Upper lobe of left lung (tissue), 4 donors: ENCODE measurements around the gene SMLR1.

Experiments
- POLR2AphosphoS5 ChIP-seq, 2 donors: sonication (generic); formaldehyde crosslinking; IDR thresholded peaks; one replicate each; pipeline ENCODE4 v1.5.1; 2017; ENCODE audit warnings: antibody characterized with exemption in 2 of 2
- TF ChIP-seq, protein P1 (sequence below), 6 experiments: fragments of 450-650 bp in 4 of 6; fragments of 200-600 bp in 2 of 6; sonication (generic) in 2 of 6; IDR thresholded peaks; one replicate each; pipeline ENCODE4 v1.5.1; 2016 to 2019; ENCODE audit warnings: antibody characterized with exemption in 6 of 6

DNA sequence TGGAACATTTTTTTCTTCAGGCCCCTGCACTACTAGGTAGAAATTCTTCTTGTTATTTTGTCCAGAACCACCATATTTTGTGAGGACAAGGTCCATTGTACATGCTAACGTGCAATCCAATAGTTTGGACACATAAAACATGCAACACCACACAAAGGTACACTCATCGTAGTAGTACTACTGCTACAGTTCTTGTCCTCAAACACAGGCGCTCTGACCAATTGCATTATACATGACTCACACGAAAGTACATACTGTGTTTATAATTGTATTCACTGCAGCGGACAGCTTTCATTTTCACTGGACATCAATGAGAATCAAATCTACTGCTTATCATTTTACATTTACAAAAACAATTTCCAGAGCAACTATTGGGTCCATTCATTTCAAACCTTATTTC lies 15.3 kb upstream of the SMLR1 start:
- TF ChIP-seq, protein P1, sequence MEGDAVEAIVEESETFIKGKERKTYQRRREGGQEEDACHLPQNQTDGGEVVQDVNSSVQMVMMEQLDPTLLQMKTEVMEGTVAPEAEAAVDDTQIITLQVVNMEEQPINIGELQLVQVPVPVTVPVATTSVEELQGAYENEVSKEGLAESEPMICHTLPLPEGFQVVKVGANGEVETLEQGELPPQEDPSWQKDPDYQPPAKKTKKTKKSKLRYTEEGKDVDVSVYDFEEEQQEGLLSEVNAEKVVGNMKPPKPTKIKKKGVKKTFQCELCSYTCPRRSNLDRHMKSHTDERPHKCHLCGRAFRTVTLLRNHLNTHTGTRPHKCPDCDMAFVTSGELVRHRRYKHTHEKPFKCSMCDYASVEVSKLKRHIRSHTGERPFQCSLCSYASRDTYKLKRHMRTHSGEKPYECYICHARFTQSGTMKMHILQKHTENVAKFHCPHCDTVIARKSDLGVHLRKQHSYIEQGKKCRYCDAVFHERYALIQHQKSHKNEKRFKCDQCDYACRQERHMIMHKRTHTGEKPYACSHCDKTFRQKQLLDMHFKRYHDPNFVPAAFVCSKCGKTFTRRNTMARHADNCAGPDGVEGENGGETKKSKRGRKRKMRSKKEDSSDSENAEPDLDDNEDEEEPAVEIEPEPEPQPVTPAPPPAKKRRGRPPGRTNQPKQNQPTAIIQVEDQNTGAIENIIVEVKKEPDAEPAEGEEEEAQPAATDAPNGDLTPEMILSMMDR (IDR thresholded peaks at IDR 0.05): no peak
- TF ChIP-seq POLR2AphosphoS5 (IDR thresholded peaks at IDR 0.05): no peak
